Breast epithelium (tissue), 3 donors: ENCODE measurements around the gene CDC42EP1.

Experiments
- CTCF ChIP-seq, 3 donors: fragments of 450-650 bp; IDR thresholded peaks; one replicate each; pipeline ENCODE4 v1.5.1; 2016 to 2017; ENCODE audit warnings: antibody characterized with exemption in 3 of 3, mild to moderate bottlenecking in 3 of 3, moderate library complexity in 3 of 3
- POLR2A ChIP-seq: fragments of 450-650 bp; IDR thresholded peaks from one replicate; pipeline ENCODE4 v1.6.1; 2016; ENCODE audit warnings: antibody characterized with exemption, mild to moderate bottlenecking, moderate library complexity

GRCh38 chr22:37547251-37547741 is 13.0 kb upstream of the CDC42EP1 start:
- TF ChIP-seq CTCF (IDR thresholded peaks at IDR 0.05) (no peak), POLR2A (no peak)
